ENCODE results near the gene TRIM23.
"Not testable (repeated sequence)": the region's sequence is repeated elsewhere in the genome, so short reads cannot be mapped to it uniquely, and the experiment has no call there.

Gene TRIM23

GRCh38 chr5:65612298-65612907 is 11.7 kb downstream of the TRIM23 start:
- no peak overlapping the region for H3K4me3 ChIP-seq (ENCODE audit: low read length)
- H3F3A ChIP-seq (ENCODE audit: insufficient read depth, low read length), result no peaks in the 10 kb centered on the region
- H4K20me1 ChIP-seq (ENCODE audit: insufficient read depth, low read length), result no peaks in the 10 kb centered on the region
- no peak overlapping the region for H3K27ac ChIP-seq (ENCODE audit: low read length)
- no peaks in the 10 kb centered on the region for H3K9me2 ChIP-seq (replicated peaks; ENCODE audit: insufficient read depth, low read length)
- no peak overlapping the region for H3K4me2 ChIP-seq (ENCODE audit: low read depth, low read length)
- H3K9ac ChIP-seq (ENCODE audit: low read length), result no peak overlapping the region
- no peaks in the 10 kb centered on the region for H3K9me3 ChIP-seq (replicated peaks; ENCODE audit: insufficient read depth, low read length)
- peaks cover 15% of the 10 kb centered on the region; the same call in 1 of the 2 replicates for H3K36me3 ChIP-seq (replicated peaks; ENCODE audit: insufficient read depth, low read length)
- H3K27me3 ChIP-seq (replicated peaks; ENCODE audit: insufficient read depth, low read length), result no peaks in the 10 kb centered on the region
- no peak overlapping the region for H2AFZ ChIP-seq (ENCODE audit: low read length)
- DNase-seq, result no peak
- H3K4me1 ChIP-seq (ENCODE audit: low read length), result no peaks in the 10 kb centered on the region
- TF ChIP-seq EZH2phosphoT487 (IDR thresholded peaks at IDR 0.05; ENCODE audit: low read length), result no peak
- no peak for TF ChIP-seq CTCF (IDR thresholded peaks at IDR 0.05; ENCODE audit: low read length)
- TF ChIP-seq EZH2 (optimal IDR thresholded peaks at IDR 0.05; ENCODE audit: low read depth, low read length), result no peak
- H3K79me2 ChIP-seq (ENCODE audit: low read length), result 0 out of 2 replicates have a peak, but pooled peaks cover 7% of the 10 kb centered on the region

GRCh38 chr5:65611524-65611923 is 12.6 kb downstream of the TRIM23 start:
- Histone ChIP-seq H2AFZ (ENCODE audit: low read length) (no peak overlapping the region), H3K4me2 (ENCODE audit: low read depth, low read length) (no peak overlapping the region), H3K79me2 (ENCODE audit: low read length) (0 out of 2 replicates have a peak, but pooled peaks cover 4% of the 10 kb centered on the region), H3K27ac (ENCODE audit: low read length) (no peak overlapping the region), H4K20me1 (ENCODE audit: insufficient read depth, low read length) (no peaks in the 10 kb centered on the region), H3K4me3 (ENCODE audit: low read length) (no peak overlapping the region), H3K9ac (ENCODE audit: low read length) (no peak overlapping the region), H3K36me3 (replicated peaks; ENCODE audit: insufficient read depth, low read length) (peaks cover 14% of the 10 kb centered on the region; the same call in 1 of the 2 replicates), H3K9me3 (replicated peaks; ENCODE audit: insufficient read depth, low read length) (no peaks in the 10 kb centered on the region), H3K27me3 (replicated peaks; ENCODE audit: insufficient read depth, low read length) (no peaks in the 10 kb centered on the region), H3F3A (ENCODE audit: insufficient read depth, low read length) (no peaks in the 10 kb centered on the region), H3K9me2 (replicated peaks; ENCODE audit: insufficient read depth, low read length) (no peaks in the 10 kb centered on the region), H3K4me1 (ENCODE audit: low read length) (no peaks in the 10 kb centered on the region)
- TF ChIP-seq CTCF (IDR thresholded peaks at IDR 0.05; ENCODE audit: low read length) (no peak), EZH2phosphoT487 (IDR thresholded peaks at IDR 0.05; ENCODE audit: low read length) (no peak), EZH2 (optimal IDR thresholded peaks at IDR 0.05; ENCODE audit: low read depth, low read length) (no peak)
- no peak for DNase-seq

- H3K36me3 ChIP-seq (replicated peaks; ENCODE audit: insufficient read depth, low read length); H3F3A ChIP-seq (ENCODE audit: insufficient read depth, low read length); H3K4me1 ChIP-seq (ENCODE audit: low read length); H3K27ac ChIP-seq (ENCODE audit: low read length); H3K4me2 ChIP-seq (ENCODE audit: low read depth, low read length); H3K79me2 ChIP-seq (ENCODE audit: low read length); H3K27me3 ChIP-seq (replicated peaks; ENCODE audit: insufficient read depth, low read length); H3K9me2 ChIP-seq (replicated peaks; ENCODE audit: insufficient read depth, low read length); H4K20me1 ChIP-seq (ENCODE audit: insufficient read depth, low read length); H3K4me3 ChIP-seq (ENCODE audit: low read length); DNase-seq; H2AFZ ChIP-seq (ENCODE audit: low read length); H3K9me3 ChIP-seq (replicated peaks; ENCODE audit: insufficient read depth, low read length); H3K9ac ChIP-seq (ENCODE audit: low read length): not testable (repeated sequence)
Measured at GRCh38 chr5:65601761-65602160, 22.4 kb downstream of the TRIM23 start.

- no peaks in the 10 kb centered on the region for H3K4me1 ChIP-seq (ENCODE audit: low read length)
- no peak for DNase-seq
- H4K20me1 ChIP-seq (ENCODE audit: insufficient read depth, low read length), result no peaks in the 10 kb centered on the region
- no peaks in the 10 kb centered on the region for H3K9me3 ChIP-seq (replicated peaks; ENCODE audit: insufficient read depth, low read length)
- no peak overlapping the region for H3K9ac ChIP-seq (ENCODE audit: low read length)
- H3K4me3 ChIP-seq (ENCODE audit: low read length), result no peak overlapping the region
- TF ChIP-seq CTCF (IDR thresholded peaks at IDR 0.05; ENCODE audit: low read length), result no peak
- H3K27me3 ChIP-seq (replicated peaks; ENCODE audit: insufficient read depth, low read length), result no peaks in the 10 kb centered on the region
- H3K4me2 ChIP-seq (ENCODE audit: low read depth, low read length), result no peak overlapping the region
- H3K36me3 ChIP-seq (replicated peaks; ENCODE audit: insufficient read depth, low read length), result peaks cover 13% of the 10 kb centered on the region; the same call in 1 of the 2 replicates
- no peaks in the 10 kb centered on the region for H3K79me2 ChIP-seq (ENCODE audit: low read length)
- H3K9me2 ChIP-seq (replicated peaks; ENCODE audit: insufficient read depth, low read length), result no peaks in the 10 kb centered on the region
- H3K27ac ChIP-seq (ENCODE audit: low read length), result no peak overlapping the region
- no peak overlapping the region for H2AFZ ChIP-seq (ENCODE audit: low read length)
- no peaks in the 10 kb centered on the region for H3F3A ChIP-seq (ENCODE audit: insufficient read depth, low read length)
Measured at GRCh38 chr5:65588694-65589093, 35.4 kb downstream of the TRIM23 start.

All from MM.1S (cell line).